ENCODE results near the gene NOP9. TPM values are rescaled to one million over a fixed set of nuclear protein-coding genes. Genes with fewer than 3 reads are reported as not detected.
A peak's percentile ranks its signal among the peaks of the same experiment; 100 is the strongest.

The NOP9 gene
- total and polyA plus RNA-seq, 9 of the 15 experiments (the other 6 are each of a cell fraction or from before 2014, with no cell fraction given), result 1.0 to 27.9 (median 15.1) TPM

DNA sequence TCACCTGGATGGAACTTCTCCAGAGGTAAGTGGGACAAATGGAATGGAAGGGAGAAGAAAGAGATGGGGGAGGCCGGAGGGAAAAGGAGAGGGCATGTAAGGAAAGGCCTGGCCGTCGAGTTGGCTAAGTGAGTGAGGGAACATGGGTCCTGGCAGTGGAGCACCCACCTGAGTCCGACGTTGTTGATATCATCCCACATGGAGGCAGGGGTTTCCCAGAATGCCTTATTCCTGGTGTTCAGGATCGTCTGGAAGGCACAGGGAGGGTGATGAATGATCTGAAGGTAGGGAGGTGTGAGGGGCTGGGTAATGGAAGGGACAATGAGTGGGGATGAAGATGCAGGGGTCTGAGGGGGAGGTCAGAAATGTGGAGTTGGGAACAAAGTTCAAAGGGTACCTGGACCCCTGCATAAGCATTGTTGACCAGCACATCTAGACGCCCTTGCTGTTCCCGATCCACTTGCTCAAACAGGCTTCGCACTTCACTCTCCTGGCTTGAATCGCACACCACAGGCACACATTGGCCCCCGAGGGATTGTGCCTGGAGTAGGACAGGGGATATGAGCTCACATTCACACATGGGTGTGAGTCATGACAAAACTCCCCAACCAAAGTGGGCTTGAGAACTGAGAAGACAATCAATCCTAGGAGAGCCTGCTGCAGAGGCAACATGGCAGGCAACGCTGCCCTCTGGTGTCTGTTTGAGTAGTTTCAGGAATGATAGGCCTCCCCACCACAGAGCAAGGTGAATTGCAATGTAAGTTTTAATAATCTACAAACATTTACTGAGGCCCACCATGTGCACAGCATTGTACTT lies 3.1 kb upstream of the NOP9 start (continued):
- TF ChIP-seq, protein P1, sequence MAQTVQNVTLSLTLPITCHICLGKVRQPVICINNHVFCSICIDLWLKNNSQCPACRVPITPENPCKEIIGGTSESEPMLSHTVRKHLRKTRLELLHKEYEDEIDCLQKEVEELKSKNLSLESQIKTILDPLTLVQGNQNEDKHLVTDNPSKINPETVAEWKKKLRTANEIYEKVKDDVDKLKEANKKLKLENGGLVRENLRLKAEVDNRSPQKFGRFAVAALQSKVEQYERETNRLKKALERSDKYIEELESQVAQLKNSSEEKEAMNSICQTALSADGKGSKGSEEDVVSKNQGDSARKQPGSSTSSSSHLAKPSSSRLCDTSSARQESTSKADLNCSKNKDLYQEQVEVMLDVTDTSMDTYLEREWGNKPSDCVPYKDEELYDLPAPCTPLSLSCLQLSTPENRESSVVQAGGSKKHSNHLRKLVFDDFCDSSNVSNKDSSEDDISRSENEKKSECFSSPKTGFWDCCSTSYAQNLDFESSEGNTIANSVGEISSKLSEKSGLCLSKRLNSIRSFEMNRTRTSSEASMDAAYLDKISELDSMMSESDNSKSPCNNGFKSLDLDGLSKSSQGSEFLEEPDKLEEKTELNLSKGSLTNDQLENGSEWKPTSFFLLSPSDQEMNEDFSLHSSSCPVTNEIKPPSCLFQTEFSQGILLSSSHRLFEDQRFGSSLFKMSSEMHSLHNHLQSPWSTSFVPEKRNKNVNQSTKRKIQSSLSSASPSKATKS (CRISPR knock-in tag; IDR thresholded peaks at IDR 0.05), result no peak
- TF ChIP-seq JUND (IDR thresholded peaks at IDR 0.05; ENCODE audit: borderline replicate concordance, low read depth, low read length), result peak; percentile 42; the same call in 1 of the 2 replicates
- TF ChIP-seq JUND (tag; IDR thresholded peaks at IDR 0.05; ENCODE audit: borderline replicate concordance, low read depth, low read length), result no peak
- 0 out of 2 replicates have a peak, but pooled peaks have one; percentile 54 for TF ChIP-seq CC2D1A (IDR thresholded peaks at IDR 0.05)
- TF ChIP-seq, protein P2, sequence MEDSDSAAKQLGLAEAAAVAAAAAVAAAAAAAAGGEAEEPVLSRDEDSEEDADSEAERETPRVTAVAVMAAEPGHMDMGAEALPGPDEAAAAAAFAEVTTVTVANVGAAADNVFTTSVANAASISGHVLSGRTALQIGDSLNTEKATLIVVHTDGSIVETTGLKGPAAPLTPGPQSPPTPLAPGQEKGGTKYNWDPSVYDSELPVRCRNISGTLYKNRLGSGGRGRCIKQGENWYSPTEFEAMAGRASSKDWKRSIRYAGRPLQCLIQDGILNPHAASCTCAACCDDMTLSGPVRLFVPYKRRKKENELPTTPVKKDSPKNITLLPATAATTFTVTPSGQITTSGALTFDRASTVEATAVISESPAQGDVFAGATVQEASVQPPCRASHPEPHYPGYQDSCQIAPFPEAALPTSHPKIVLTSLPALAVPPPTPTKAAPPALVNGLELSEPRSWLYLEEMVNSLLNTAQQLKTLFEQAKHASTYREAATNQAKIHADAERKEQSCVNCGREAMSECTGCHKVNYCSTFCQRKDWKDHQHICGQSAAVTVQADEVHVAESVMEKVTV (CRISPR knock-in tag; IDR thresholded peaks at IDR 0.05), result peak; percentile 70
- TF ChIP-seq CBFB (CRISPR knock-in tag; IDR thresholded peaks at IDR 0.05), result 0 out of 2 replicates have a peak, but pooled peaks have one; percentile 13
- TF ChIP-seq, protein P3, sequence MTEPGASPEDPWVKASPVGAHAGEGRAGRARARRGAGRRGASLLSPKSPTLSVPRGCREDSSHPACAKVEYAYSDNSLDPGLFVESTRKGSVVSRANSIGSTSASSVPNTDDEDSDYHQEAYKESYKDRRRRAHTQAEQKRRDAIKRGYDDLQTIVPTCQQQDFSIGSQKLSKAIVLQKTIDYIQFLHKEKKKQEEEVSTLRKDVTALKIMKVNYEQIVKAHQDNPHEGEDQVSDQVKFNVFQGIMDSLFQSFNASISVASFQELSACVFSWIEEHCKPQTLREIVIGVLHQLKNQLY (CRISPR knock-in tag; conservative IDR thresholded peaks at IDR 0.05), result no peak
- TF ChIP-seq, protein P4, sequence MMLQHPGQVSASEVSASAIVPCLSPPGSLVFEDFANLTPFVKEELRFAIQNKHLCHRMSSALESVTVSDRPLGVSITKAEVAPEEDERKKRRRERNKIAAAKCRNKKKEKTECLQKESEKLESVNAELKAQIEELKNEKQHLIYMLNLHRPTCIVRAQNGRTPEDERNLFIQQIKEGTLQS (IDR thresholded peaks at IDR 0.05), result peak; percentile 53; the same call in 1 of the 2 replicates
- TF ChIP-seq, protein P4 (CRISPR knock-in tag; conservative IDR thresholded peaks at IDR 0.05), result no peak
- TF ChIP-seq TAF9B (IDR thresholded peaks at IDR 0.05; ENCODE audit: partially characterized antibody), result no peak
- TF ChIP-seq, protein P5, sequence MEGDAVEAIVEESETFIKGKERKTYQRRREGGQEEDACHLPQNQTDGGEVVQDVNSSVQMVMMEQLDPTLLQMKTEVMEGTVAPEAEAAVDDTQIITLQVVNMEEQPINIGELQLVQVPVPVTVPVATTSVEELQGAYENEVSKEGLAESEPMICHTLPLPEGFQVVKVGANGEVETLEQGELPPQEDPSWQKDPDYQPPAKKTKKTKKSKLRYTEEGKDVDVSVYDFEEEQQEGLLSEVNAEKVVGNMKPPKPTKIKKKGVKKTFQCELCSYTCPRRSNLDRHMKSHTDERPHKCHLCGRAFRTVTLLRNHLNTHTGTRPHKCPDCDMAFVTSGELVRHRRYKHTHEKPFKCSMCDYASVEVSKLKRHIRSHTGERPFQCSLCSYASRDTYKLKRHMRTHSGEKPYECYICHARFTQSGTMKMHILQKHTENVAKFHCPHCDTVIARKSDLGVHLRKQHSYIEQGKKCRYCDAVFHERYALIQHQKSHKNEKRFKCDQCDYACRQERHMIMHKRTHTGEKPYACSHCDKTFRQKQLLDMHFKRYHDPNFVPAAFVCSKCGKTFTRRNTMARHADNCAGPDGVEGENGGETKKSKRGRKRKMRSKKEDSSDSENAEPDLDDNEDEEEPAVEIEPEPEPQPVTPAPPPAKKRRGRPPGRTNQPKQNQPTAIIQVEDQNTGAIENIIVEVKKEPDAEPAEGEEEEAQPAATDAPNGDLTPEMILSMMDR (IDR thresholded peaks at IDR 0.05 in 2 of 3, conservative IDR thresholded peaks at IDR 0.05 in 1 of 3; ENCODE audit: insufficient read depth in 2 of 3, low read depth in 1 of 3, low read length in 3 of 3), result peak; percentile 72 to 76 (median 74)
- TF ChIP-seq KDM1A (IDR thresholded peaks at IDR 0.05), result no peak
- TF ChIP-seq NR1H2 (CRISPR knock-in tag; IDR thresholded peaks at IDR 0.05), result 0 out of 2 replicates have a peak, but pooled peaks have one; percentile 47
- TF ChIP-seq MCM5 (IDR thresholded peaks at IDR 0.05; ENCODE audit: low read depth), result no peak
- peak; percentile 80 to 86 for TF ChIP-seq RAD21 (CRISPR knock-in tag; conservative IDR thresholded peaks at IDR 0.05 in 1 of 2, IDR thresholded peaks at IDR 0.05 in 1 of 2)
- no peak for TF ChIP-seq FOXA3 (CRISPR knock-in tag; conservative IDR thresholded peaks at IDR 0.05 in 1 of 2, IDR thresholded peaks at IDR 0.05 in 1 of 2)
- no peak for TF ChIP-seq GATAD2B (IDR thresholded peaks at IDR 0.05; ENCODE audit: borderline replicate concordance)
- TF ChIP-seq SMC3 (conservative IDR thresholded peaks at IDR 0.05; ENCODE audit: insufficient read depth, low read depth, low read length), result peak; percentile 88
